BJ (cell line): ENCODE measurements around the gene STAT5B. TPM values are rescaled to one million over a fixed set of nuclear protein-coding genes. Genes with fewer than 3 reads are reported as not detected.

Source experiments
- CTCF ChIA-PET: fragments of 350-600 bp; formaldehyde crosslinking; extraction: SDS; loops from one replicate; lab custom pipeline; 2021; ENCODE audit warnings: antibody characterized with exemption, inconsistent platforms; lab: Yijun Ruan, JAX
- POLR2A ChIA-PET: fragments of 300-600 bp; sonication (Branson Sonifier 250); formaldehyde crosslinking; extraction: SDS; loops from one replicate; lab custom pipeline; 2021; ENCODE audit warnings: antibody characterized with exemption; lab: Charles Lee
- DNase-seq: peaks from one replicate; pipeline ENCODE4 v3.0.0-alpha.2; 2011; ENCODE audit warnings: low read depth
- H3K27me3 ChIP-seq: 2 replicates; pipeline ENCODE4 v1.6.0; 2011; ENCODE audit warnings: low read length; ENCODE audit not compliant: control insufficient read depth, insufficient read depth
- H3K36me3 ChIP-seq: 2 replicates; pipeline ENCODE4 v1.5.1; 2011; ENCODE audit warnings: low read length; ENCODE audit not compliant: control insufficient read depth, insufficient read depth
- H3K4me3 ChIP-seq: 2 replicates; pipeline ENCODE4 v1.5.1; 2011; ENCODE audit warnings: low read depth, mild to moderate bottlenecking, control low read depth, low read length
- polyA plus RNA-seq: library from polyadenylated mRNA; depleted of rRNA; stranded (reverse); fragments of >200 nt; gene quantifications from 2 replicates; pipeline ENCODE4 v1.2.3, GENCODE V29; 2011
- TF ChIP-seq, protein P1 (sequence below): IDR thresholded peaks from 2 replicates; pipeline ENCODE4 v1.5.1; 2011; ENCODE audit warnings: low read depth, mild to moderate bottlenecking, control low read depth, inconsistent platforms, low read length, moderate library complexity; ENCODE audit not compliant: insufficient read depth

Gene STAT5B
- polyA plus RNA-seq, 1 experiment, result 37.2 TPM

GRCh38 chr17:42167807-42168206 is 108.4 kb downstream of the STAT5B start:
- Histone ChIP-seq H3K27me3 (peaks cover 15% of the 10 kb centered on the region), H3K4me3 (no peak overlapping the region), H3K36me3 (no peaks in the 10 kb centered on the region)
- TF ChIP-seq, protein P1, sequence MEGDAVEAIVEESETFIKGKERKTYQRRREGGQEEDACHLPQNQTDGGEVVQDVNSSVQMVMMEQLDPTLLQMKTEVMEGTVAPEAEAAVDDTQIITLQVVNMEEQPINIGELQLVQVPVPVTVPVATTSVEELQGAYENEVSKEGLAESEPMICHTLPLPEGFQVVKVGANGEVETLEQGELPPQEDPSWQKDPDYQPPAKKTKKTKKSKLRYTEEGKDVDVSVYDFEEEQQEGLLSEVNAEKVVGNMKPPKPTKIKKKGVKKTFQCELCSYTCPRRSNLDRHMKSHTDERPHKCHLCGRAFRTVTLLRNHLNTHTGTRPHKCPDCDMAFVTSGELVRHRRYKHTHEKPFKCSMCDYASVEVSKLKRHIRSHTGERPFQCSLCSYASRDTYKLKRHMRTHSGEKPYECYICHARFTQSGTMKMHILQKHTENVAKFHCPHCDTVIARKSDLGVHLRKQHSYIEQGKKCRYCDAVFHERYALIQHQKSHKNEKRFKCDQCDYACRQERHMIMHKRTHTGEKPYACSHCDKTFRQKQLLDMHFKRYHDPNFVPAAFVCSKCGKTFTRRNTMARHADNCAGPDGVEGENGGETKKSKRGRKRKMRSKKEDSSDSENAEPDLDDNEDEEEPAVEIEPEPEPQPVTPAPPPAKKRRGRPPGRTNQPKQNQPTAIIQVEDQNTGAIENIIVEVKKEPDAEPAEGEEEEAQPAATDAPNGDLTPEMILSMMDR, result no peak
- ChIA-PET CTCF (interaction anchor here (1.2 to 1.3 kb wide), 2 partner anchors 12 kb away, joined by 3 read pairs; no protein-coding TSS in a partner anchor), POLR2A (no interaction called here)
- DNase-seq, result no peak

GRCh38 chr17:42166196-42166763 is 109.9 kb downstream of the STAT5B start:
- TF ChIP-seq, protein P1, result no peak
- ChIA-PET CTCF (interaction anchor here (1.0 kb wide), 1 partner anchor 10 kb away, joined by 3 read pairs; no protein-coding TSS in a partner anchor), POLR2A (no interaction called here)
- H3K27me3 ChIP-seq, result peaks cover 7% of the 10 kb centered on the region
- DNase-seq, result no peak
- no peak overlapping the region for H3K4me3 ChIP-seq
- no peaks in the 10 kb centered on the region for H3K36me3 ChIP-seq

- H3K27me3 ChIP-seq, result peaks cover 3% of the 10 kb centered on the region
- TF ChIP-seq, protein P1, result no peak
- DNase-seq, result no peak
- H3K36me3 ChIP-seq, result no peaks in the 10 kb centered on the region
- no peak overlapping the region for H3K4me3 ChIP-seq
- CTCF ChIA-PET, result interaction anchor here (1.0 kb wide), 1 partner anchor 10 kb away, joined by 3 read pairs; no protein-coding TSS in a partner anchor
- POLR2A ChIA-PET, result no interaction called here
These were observed 110.4 kb downstream of the STAT5B start for GRCh38 chr17:42165751-42166150.

DNA sequence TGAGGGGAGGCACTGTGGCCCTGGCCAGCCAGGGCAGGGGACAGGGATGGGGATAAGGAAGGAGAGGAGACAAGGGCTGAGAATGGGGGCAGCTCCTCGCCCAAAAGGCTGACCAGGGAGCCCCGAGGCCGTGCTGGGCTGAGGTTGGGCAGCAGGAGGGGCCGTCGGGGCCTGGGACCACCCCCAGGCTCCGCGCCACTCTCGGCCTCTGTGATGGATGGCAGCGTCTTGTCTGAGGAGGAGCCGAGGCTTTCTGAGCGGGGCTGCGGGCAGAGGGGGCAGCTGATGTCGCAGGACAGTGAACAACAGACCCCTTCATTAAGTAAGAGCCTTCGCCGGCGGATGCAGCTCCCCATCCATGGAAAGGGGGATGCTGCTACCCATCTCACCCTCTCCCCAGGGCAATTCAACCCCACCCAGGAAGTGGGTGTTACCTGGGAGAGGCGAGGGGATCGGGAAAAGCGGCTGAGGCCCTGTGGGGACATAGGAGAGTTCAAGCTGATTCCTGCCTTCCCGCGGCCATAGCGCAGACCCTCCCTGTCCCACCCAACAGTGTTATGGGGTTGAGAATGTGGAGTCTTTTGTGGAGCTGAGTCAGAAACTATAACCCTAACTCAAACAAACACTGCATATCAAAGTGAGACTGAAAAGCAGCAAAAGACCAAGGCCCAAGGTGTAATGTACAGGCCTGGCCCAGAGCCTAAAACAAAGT is 112.3 kb downstream of the STAT5B start:
- no peak for DNase-seq
- ChIA-PET POLR2A (no interaction called here), CTCF (no interaction called here)
- no peak overlapping the region for H3K4me3 ChIP-seq
- no peaks in the 10 kb centered on the region; the same call in none of the 2 replicates for H3K27me3 ChIP-seq
- H3K36me3 ChIP-seq, result no peaks in the 10 kb centered on the region
- TF ChIP-seq, protein P1, result no peak

GRCh38 chr17:42163113-42163512 is 113.1 kb downstream of the STAT5B start:
- CTCF ChIA-PET, result no interaction called here
- POLR2A ChIA-PET, result no interaction called here
- TF ChIP-seq, protein P1, result peak; percentile 37; the same call in 1 of the 2 replicates
- DNase-seq, result no peak
- no peak overlapping the region for H3K4me3 ChIP-seq
- H3K27me3 ChIP-seq, result no peaks in the 10 kb centered on the region; the same call in none of the 2 replicates
- no peaks in the 10 kb centered on the region for H3K36me3 ChIP-seq
